SK-N-SH (cell line): ENCODE results near the gene PIK3R1. TPM values are rescaled to one million over a fixed set of nuclear protein-coding genes. Genes with fewer than 3 reads are reported as not detected.

ENCODE experiments used
- CTCF ChIA-PET: fragments of 300-600, 350-600 bp; formaldehyde crosslinking; extraction: SDS; loops from one replicate; lab custom pipeline; 2021; lab: Yijun Ruan, JAX
- POLR2A ChIA-PET: fragments of 350-600 bp; sonication (Branson Sonifier 250); formaldehyde crosslinking; extraction: SDS; loops from one replicate; lab custom pipeline; 2020; ENCODE audit warnings: antibody characterized with exemption, inconsistent platforms; lab: Yijun Ruan, JAX
- DNase-seq: peaks from one replicate; pipeline ENCODE4 v3.0.0; 2012
- H2AFZ ChIP-seq: fragments of 200-600 bp; sonication (generic); 2 replicates; pipeline ENCODE4 v1.8.1; 2016; ENCODE audit warnings: antibody characterized with exemption, mild to moderate bottlenecking, low read depth
- H3F3A ChIP-seq: fragments of 200-600 bp; sonication (generic); replicated peaks from 2 replicates; pipeline ENCODE3; 2016; ENCODE audit warnings: antibody characterized with exemption, mild to moderate bottlenecking; ENCODE audit not compliant: insufficient read depth
- H3K27ac ChIP-seq, 2 experiments: fragments of 200-500 bp in 1 of 2; fragments of 200-600 bp in 1 of 2; sonication (Bioruptor generic) in 1 of 2; sonication (generic), shearing (Covaris generic) in 1 of 2; 2 replicates each; pipeline versions ENCODE4 v1.5.1 to v1.6.1; 2014 to 2016; ENCODE audit warnings: low read depth in 2 of 2, inconsistent platforms in 1 of 2, low read length in 1 of 2, mild to moderate bottlenecking in 1 of 2, mixed read lengths in 1 of 2
- H3K27me3 ChIP-seq: fragments of 200-600 bp; sonication (generic), shearing (Covaris generic); 2 replicates; pipeline ENCODE4 v1.6.1; 2016; ENCODE audit warnings: mixed run types; ENCODE audit not compliant: insufficient read depth
- H3K36me3 ChIP-seq, 2 experiments: fragments of 200-500 bp in 1 of 2; fragments of 200-600 bp in 1 of 2; sonication (Bioruptor generic) in 1 of 2; sonication (generic) in 1 of 2; replicated peaks in 1 of 2; 2 replicates each; pipeline versions ENCODE3 to v1.5.1; 2014 to 2016; ENCODE audit warnings: low read length in 1 of 2, mild to moderate bottlenecking in 1 of 2; ENCODE audit not compliant: insufficient read depth in 2 of 2, control insufficient read depth in 1 of 2
- H3K4me1 ChIP-seq, 2 experiments: fragments of 200-500 bp in 1 of 2; fragments of 200-600 bp in 1 of 2; sonication (Bioruptor generic) in 1 of 2; sonication (generic), shearing (Covaris generic) in 1 of 2; 2 replicates each; pipeline versions ENCODE4 v1.5.1 to v1.6.1; 2014 to 2016; ENCODE audit warnings: low read depth in 1 of 2, low read length in 1 of 2, mixed run types in 1 of 2; ENCODE audit not compliant: insufficient read depth in 2 of 2, control insufficient read depth in 1 of 2
- H3K4me2 ChIP-seq: fragments of 200-600 bp; sonication (generic), shearing (Covaris generic); 2 replicates; pipeline ENCODE4 v1.6.1; 2017; ENCODE audit warnings: mixed run types
- H3K4me3 ChIP-seq, 2 experiments: fragments of 200-500 bp in 1 of 2; fragments of 200-600 bp in 1 of 2; sonication (Bioruptor generic) in 1 of 2; sonication (generic), shearing (Covaris generic) in 1 of 2; 2 replicates each; pipeline versions ENCODE4 v1.5.1 to v1.8.1; 2014 to 2016; ENCODE audit warnings: low read depth in 2 of 2, inconsistent platforms in 1 of 2, low read length in 1 of 2, mild to moderate bottlenecking in 1 of 2, mixed read lengths in 1 of 2, moderate library complexity in 1 of 2
- H3K79me2 ChIP-seq: fragments of 200-600 bp; sonication (generic); 2 replicates; pipeline ENCODE4 v1.8.1; 2017; ENCODE audit warnings: mild to moderate bottlenecking; ENCODE audit not compliant: insufficient read depth
- H3K9ac ChIP-seq: fragments of 200-600 bp; sonication (generic); 2 replicates; pipeline ENCODE4 v1.6.1; 2017; ENCODE audit warnings: mixed run types
- H3K9me2 ChIP-seq: fragments of 200-600 bp; sonication (generic); 2 replicates; pipeline ENCODE4 v1.6.1; 2017; ENCODE audit warnings: mixed run types
- H3K9me3 ChIP-seq: fragments of 200-600 bp; sonication (generic); 2 replicates; pipeline ENCODE4 v1.6.1; 2017; ENCODE audit warnings: mixed run types, mild to moderate bottlenecking, moderate library complexity
- H4K20me1 ChIP-seq: fragments of 200-600 bp; sonication (generic); 2 replicates; pipeline ENCODE4 v1.6.1; 2017; ENCODE audit warnings: mild to moderate bottlenecking, mixed run types; ENCODE audit not compliant: insufficient read depth
- CTCF ChIP-seq: fragments of 200-600 bp; sonication (generic); IDR thresholded peaks from 2 replicates; pipeline ENCODE4 v1.6.1; 2017; ENCODE audit warnings: antibody characterized with exemption, mild to moderate bottlenecking, moderate library complexity
- ELF1 ChIP-seq: IDR thresholded peaks from 2 replicates; pipeline ENCODE4 v1.4.0; 2012
- EP300 ChIP-seq, 2 experiments: IDR thresholded peaks; 2 replicates each; pipeline versions ENCODE4 v1.4.0 to v1.6.1; 2012; ENCODE audit warnings: borderline replicate concordance in 1 of 2, low read depth in 1 of 2, low read length in 1 of 2
- FOSL2 ChIP-seq: IDR thresholded peaks from 2 replicates; pipeline ENCODE4 v1.4.0; 2012; ENCODE audit warnings: low read depth, mild to moderate bottlenecking, moderate library complexity, borderline replicate concordance
- FOXJ3 ChIP-seq: sonication (generic); formaldehyde crosslinking; IDR thresholded peaks from 2 replicates; pipeline ENCODE4 v1.5.1; 2020; ENCODE audit warnings: mild to moderate bottlenecking, missing genetic modification reagents
- GABPA ChIP-seq: IDR thresholded peaks from 2 replicates; pipeline ENCODE4 v1.4.0; 2012; ENCODE audit warnings: low read depth, mild to moderate bottlenecking
- GATA2 ChIP-seq: sonication (generic); formaldehyde crosslinking; IDR thresholded peaks from 2 replicates; pipeline ENCODE4 v1.5.0; 2020; ENCODE audit warnings: mild to moderate bottlenecking, missing genetic modification reagents
- JUND ChIP-seq: IDR thresholded peaks from 2 replicates; pipeline ENCODE4 v1.4.0; 2012
- MXI1 ChIP-seq: IDR thresholded peaks from 2 replicates; pipeline ENCODE4 v1.6.1; 2012; ENCODE audit warnings: mild to moderate bottlenecking, low read depth, low read length, improper control_type of control experiment
- NFIC ChIP-seq: IDR thresholded peaks from 2 replicates; pipeline ENCODE4 v1.4.0; 2012; ENCODE audit warnings: borderline replicate concordance
- POLR2AphosphoS5 ChIP-seq: IDR thresholded peaks from 2 replicates; pipeline ENCODE4 v1.6.1; 2012; ENCODE audit warnings: low read depth, low read length
- RCOR1 ChIP-seq: fragments of 150-350 bp; IDR thresholded peaks from 2 replicates; pipeline ENCODE4 v1.6.1; 2017; ENCODE audit warnings: antibody characterized with exemption, low read length
- REST ChIP-seq: IDR thresholded peaks from 2 replicates; pipeline ENCODE4 v1.6.1; 2012; ENCODE audit warnings: mild to moderate bottlenecking, low read depth, low read length, moderate library complexity
- RXRA ChIP-seq: IDR thresholded peaks from 2 replicates; pipeline ENCODE4 v1.4.0; 2012; ENCODE audit warnings: low read depth, mild to moderate bottlenecking, borderline replicate concordance
- SMC3 ChIP-seq: IDR thresholded peaks from 2 replicates; pipeline ENCODE4 v1.6.1; 2012; ENCODE audit warnings: low read depth, low read length, improper control_type of control experiment
- WGBS: methylation state at CpG from one replicate; pipeline ENCODE4 v1.1.6; 2017; ENCODE audit warnings: low lambda C conversion rate; 5-methylcytosine and 5-hydroxymethylcytosine counted together
- polyA plus RNA-seq, 3 experiments: library from polyadenylated mRNA; depleted of rRNA; stranded (reverse); fragments of >200 nt; gene quantifications; 2 replicates each; pipeline ENCODE4 v1.2.3, GENCODE V29; 2012

The PIK3R1 gene
- polyA plus RNA-seq, 1 of the 3 experiments (the other 2 are of a cell fraction): 2.0 TPM

DNA sequence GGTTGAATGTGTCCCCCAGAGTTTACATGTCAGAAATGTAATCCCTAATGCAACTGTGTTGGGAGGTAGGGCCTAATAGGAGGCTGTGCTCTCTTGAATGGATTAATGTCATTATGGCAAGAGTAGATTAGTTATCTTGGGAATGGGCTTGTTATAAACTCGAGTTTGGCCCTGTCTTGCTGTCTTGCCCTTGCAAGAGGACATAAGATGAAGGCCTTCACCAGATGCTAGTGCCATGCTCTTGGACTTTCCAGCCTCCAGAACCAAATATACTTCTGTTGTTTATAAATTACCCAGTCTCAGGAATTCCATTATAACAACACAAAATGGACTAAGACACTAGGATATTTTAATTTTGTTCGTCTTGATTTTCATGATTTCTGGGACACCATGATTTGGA, 5.4 kb downstream of the PIK3R1 start (continued):
- TF ChIP-seq REST: no peak
- TF ChIP-seq RXRA: no peak
- TF ChIP-seq GATA2 (CRISPR knock-in tag): no peak
- no peak for TF ChIP-seq JUND
- no peak for TF ChIP-seq RCOR1

- H3K9me3 ChIP-seq: no peaks in the 10 kb centered on the region
- 79% methylated on average over 1 of the region's 1 CpG for WGBS
- ChIA-PET POLR2A (no interaction called here), CTCF (interaction anchor here (9.6 kb wide), 1 partner anchor 30 kb away, joined by 72 read pairs; no protein-coding TSS in a partner anchor)
- H4K20me1 ChIP-seq: peaks cover 39% of the 10 kb centered on the region
- H3K4me1 ChIP-seq: peaks cover 18 to 22% of the 10 kb centered on the region in 2 experiments; a peak in 3 of 4 replicates
- H3K4me2 ChIP-seq: no peak overlapping the region
- H3F3A ChIP-seq: no peaks in the 10 kb centered on the region
- H3K9ac ChIP-seq: no peak overlapping the region
- peaks cover 4 to 6% of the 10 kb centered on the region in 2 experiments for H3K36me3 ChIP-seq
- H3K9me2 ChIP-seq: no peaks in the 10 kb centered on the region
- no peak overlapping the region for H3K4me3 ChIP-seq
- peaks cover 75% of the 10 kb centered on the region for H3K79me2 ChIP-seq
- no peak for TF ChIP-seq FOSL2
- TF ChIP-seq JUND: no peak
- TF ChIP-seq SMC3: no peak
- TF ChIP-seq POLR2AphosphoS5: no peak
- no peak for TF ChIP-seq FOXJ3 (CRISPR knock-in tag)
- no peak for TF ChIP-seq EP300 (IDR thresholded peaks at IDR 0.05; ENCODE audit: borderline replicate concordance in 1 of 2, low read depth in 1 of 2, low read length in 1 of 2)
- no peak for TF ChIP-seq RXRA
- no peak for TF ChIP-seq CTCF
- no peak for TF ChIP-seq MXI1
- no peak for TF ChIP-seq GABPA
- TF ChIP-seq ELF1: no peak
- TF ChIP-seq NFIC: no peak; the same call in 1 of the 2 replicates
- no peak overlapping the region for H2AFZ ChIP-seq
- no peaks in the 10 kb centered on the region for H3K27me3 ChIP-seq
- no peak for DNase-seq
- H3K27ac ChIP-seq: no peak overlapping the region
Measured at GRCh38 chr5:68221488-68221887, 5.9 kb downstream of the PIK3R1 start.
